K562 (cell line): ENCODE results near the gene ZC3H8. TPM values are rescaled to one million over a fixed set of nuclear protein-coding genes. Genes with fewer than 3 reads are reported as not detected.

Source experiments
- CREB3L1 ChIP-seq: fragments of 450-650 bp; IDR thresholded peaks from 2 replicates; pipeline ENCODE4 v1.6.1; 2014; ENCODE audit warnings: low read depth, mild to moderate bottlenecking, moderate library complexity, borderline replicate concordance
- ESRRA ChIP-seq: fragments of 450-650 bp; IDR thresholded peaks from 2 replicates; pipeline ENCODE4 v1.6.1; 2014; ENCODE audit warnings: low read depth, mild to moderate bottlenecking, moderate library complexity, borderline replicate concordance
- HMG20A ChIP-seq: fragments of 450-650 bp; formaldehyde crosslinking; conservative IDR thresholded peaks from 2 replicates; pipeline ENCODE4 v1.4.0; 2020; ENCODE audit warnings: mild to moderate bottlenecking, mixed read lengths
- JUN ChIP-seq, 2 experiments: sonication (generic) in 1 of 2; formaldehyde crosslinking in 1 of 2; IDR thresholded peaks; 2 replicates each; pipeline versions ENCODE4 v1.6.1 to v1.8.0; 2012 to 2022; ENCODE audit warnings: borderline replicate concordance in 2 of 2, mild to moderate bottlenecking in 2 of 2, improper control_type of control experiment in 1 of 2, low read depth in 1 of 2, low read length in 1 of 2, missing genetic modification reagents in 1 of 2
- MYBL2 ChIP-seq, 2 experiments: fragments of 450-650 bp in 1 of 2; sonication (generic) in 1 of 2; formaldehyde crosslinking in 1 of 2; IDR thresholded peaks; 2 replicates each; pipeline versions ENCODE4 v1.6.1 to v1.8.1; 2017 to 2022; ENCODE audit warnings: borderline replicate concordance in 1 of 2, inconsistent platforms in 1 of 2, low read depth in 1 of 2, mild to moderate bottlenecking in 1 of 2, missing genetic modification reagents in 1 of 2, moderate library complexity in 1 of 2
- MYNN ChIP-seq, 2 experiments: sonication (generic); formaldehyde crosslinking in 1 of 2; IDR thresholded peaks; 2 replicates each; pipeline versions ENCODE4 v1.5.0 to v1.6.1; 2016 to 2020; ENCODE audit warnings: antibody characterized with exemption in 1 of 2, missing genetic modification reagents in 1 of 2
- NFE2 ChIP-seq: IDR thresholded peaks from 2 replicates; pipeline ENCODE4 v1.6.1; 2014; ENCODE audit warnings: antibody characterized with exemption, low read depth
- NR4A1 ChIP-seq, 2 experiments: fragments of 250-450 bp in 1 of 2; fragments of 450-650 bp in 1 of 2; sonication (Bioruptor Pico) in 1 of 2; IDR thresholded peaks; 2 replicates each; pipeline versions ENCODE4 v1.4.0 to v1.6.1; 2016 to 2020; ENCODE audit warnings: mild to moderate bottlenecking in 2 of 2, missing compliant biosample characterization in 1 of 2, missing genetic modification characterization in 1 of 2, moderate library complexity in 1 of 2
- PHF21A ChIP-seq: fragments of 450-650 bp; IDR thresholded peaks from 2 replicates; pipeline ENCODE4 v1.6.1; 2017; ENCODE audit warnings: low read depth, borderline replicate concordance
- PHF8 ChIP-seq: fragments of 200-600 bp; sonication (generic); IDR thresholded peaks from 2 replicates; pipeline ENCODE4 v1.6.1; 2012; ENCODE audit warnings: mixed run types, mild to moderate bottlenecking, inconsistent platforms, low read length, moderate library complexity, borderline replicate concordance
- POLR3G ChIP-seq: IDR thresholded peaks from 2 replicates; pipeline ENCODE4 v1.6.1; 2011; ENCODE audit not compliant: insufficient read length, insufficient replicate concordance; ENCODE audit errors: extremely low read depth
- RAD51 ChIP-seq: fragments of 450-650 bp; IDR thresholded peaks from 2 replicates; pipeline ENCODE4 v1.7.1; 2016; ENCODE audit warnings: low read depth, mild to moderate bottlenecking, borderline replicate concordance
- RNF2 ChIP-seq: sonication (generic); IDR thresholded peaks from 2 replicates; pipeline ENCODE4 v1.6.1; 2016
- SRSF9 ChIP-seq: fragments of 200-400 bp; formaldehyde crosslinking; IDR thresholded peaks from 2 replicates; pipeline ENCODE4 v1.6.1; 2017; ENCODE audit warnings: low read depth, low read length, borderline replicate concordance
- TARDBP ChIP-seq: fragments of 450-650 bp; IDR thresholded peaks from 2 replicates; pipeline ENCODE4 v1.6.1; 2016
- TRIM24 ChIP-seq, 2 experiments: fragments of 450-650 bp; IDR thresholded peaks; 2 replicates each; pipeline ENCODE4 v1.6.1; 2016
- ZBTB33 ChIP-seq: sonication (generic); formaldehyde crosslinking; IDR thresholded peaks from 2 replicates; pipeline ENCODE4 v1.8.1; 2023; ENCODE audit warnings: mild to moderate bottlenecking, missing genetic modification reagents
- ZNF740 ChIP-seq, 3 experiments: fragments of 200-800 bp in 1 of 3; sonication (Bioruptor generic) in 1 of 3; sonication (generic) in 1 of 3; formaldehyde crosslinking in 1 of 3; IDR thresholded peaks; 2 replicates each; pipeline versions ENCODE4 v1.6.1 to v1.8.0; 2016 to 2022; ENCODE audit warnings: mild to moderate bottlenecking in 2 of 3, missing compliant biosample characterization in 2 of 3, missing genetic modification characterization in 2 of 3, missing genetic modification reagents in 1 of 3
- polyA plus RNA-seq, 8 experiments: library from polyadenylated mRNA; depleted of rRNA in 4 of 8; stranded (reverse) in 5 of 8; unstranded in 3 of 8; fragments of >200 nt; fragmentation: Nextera tagmentation in 2 of 8; fragmentation: Illumina TruSeq in 1 of 8; extraction: Ambion mirVana in 2 of 8; extraction: Trizol in 1 of 8; gene quantifications; 2 replicates each; pipeline versions ENCODE4 v1.2.1 to v1.2.3, GENCODE V29; 2011 to 2014; ENCODE audit warnings: inconsistent platforms in 1 of 8, missing spikeins in 1 of 8
- total RNA-seq, 7 experiments: library from RNA; depleted of rRNA in 6 of 7; stranded (reverse); fragments of >200 nt in 6 of 7; fragmentation: Illumina TruSeq in 2 of 7; extraction: Trizol in 2 of 7; gene quantifications; 2 replicates each; pipeline versions ENCODE4 v1.2.1 to v1.2.3, GENCODE V29; 2011 to 2021; ENCODE audit warnings: low replicate concordance in 1 of 7

The ZC3H8 gene
- total and polyA plus RNA-seq, 9 of the 15 experiments (the other 6 are each of a cell fraction or from before 2014, with no cell fraction given) = 11.6 to 41.5 (median 27.5) TPM

GRCh38 chr2:112275311-112275886, 20.6 kb upstream of the ZC3H8 start, which contains the start of gene ZC3H6 (continued):
- TF ChIP-seq POLR3G (no peak), RNF2 (peak; percentile 94), TARDBP (peak; percentile 96), PHF8 (peak; percentile 80; the same call in 1 of the 2 replicates), NFE2 (peak; percentile 21; the same call in 1 of the 2 replicates), JUN (IDR thresholded peaks at IDR 0.05; ENCODE audit: borderline replicate concordance, low read depth, low read length) (peak; percentile 46; the same call in 1 of the 2 replicates), JUN (CRISPR knock-in tag; IDR thresholded peaks at IDR 0.05; ENCODE audit: borderline replicate concordance) (peak; percentile 66; the same call in 1 of the 2 replicates), MYBL2 (IDR thresholded peaks at IDR 0.05; ENCODE audit: low read depth) (peak; percentile 17; the same call in 1 of the 2 replicates), MYBL2 (CRISPR knock-in tag; IDR thresholded peaks at IDR 0.05; ENCODE audit: borderline replicate concordance) (no peak), ESRRA (peak; percentile 90), MYNN (IDR thresholded peaks at IDR 0.05) (peak; percentile 69; the same call in 1 of the 2 replicates), MYNN (CRISPR knock-in tag; IDR thresholded peaks at IDR 0.05) (no peak), RAD51 (peak; percentile 51; the same call in 1 of the 2 replicates), ZBTB33 (CRISPR knock-in tag) (peak; percentile 69; the same call in 1 of the 2 replicates), TRIM24 (IDR thresholded peaks at IDR 0.05) (peak; percentile 31 to 41; a peak in 2 of 4 replicates), NR4A1 (CRISPR knock-in tag; IDR thresholded peaks at IDR 0.05) (0 out of 2 replicates have a peak, but pooled peaks have one; percentile 63), NR4A1 (tag; IDR thresholded peaks at IDR 0.05) (peak; percentile 73; the same call in 1 of the 2 replicates), ZNF740 (CRISPR knock-in tag; IDR thresholded peaks at IDR 0.05) (no peak), ZNF740 (tag; IDR thresholded peaks at IDR 0.05) (no peak), HMG20A (CRISPR knock-in tag) (no peak), CREB3L1 (peak; percentile 73; the same call in 1 of the 2 replicates), PHF21A (no peak; the same call in 1 of the 2 replicates), SRSF9 (no peak)
